Bronchial epithelial cell (primary cell): ENCODE measurements around the gene ASPM. TPM values are rescaled to one million over a fixed set of nuclear protein-coding genes. Genes with fewer than 3 reads are reported as not detected.

Experiments
- DNase-seq: peaks from one replicate; pipeline ENCODE4 v3.0.0-alpha.2; 2010; ENCODE audit warnings: low read depth
- FAIRE-seq: peaks from 2 replicates; lab custom pipeline; 2011; peaks lifted over from hg19 to GRCh38; lab: Jason Lieb, UNC
- H3K27me3 ChIP-seq: 2 replicates; pipeline ENCODE4 v1.5.1; 2011; ENCODE audit warnings: low read length; ENCODE audit not compliant: control insufficient read depth, insufficient read depth
- H3K36me3 ChIP-seq: 2 replicates; pipeline ENCODE4 v1.5.1; 2011; ENCODE audit warnings: low read length; ENCODE audit not compliant: control insufficient read depth, insufficient read depth
- H3K4me3 ChIP-seq: 2 replicates; pipeline ENCODE4 v1.5.1; 2011; ENCODE audit warnings: mild to moderate bottlenecking, low read depth, low read length, control low read depth
- CTCF ChIP-seq: IDR thresholded peaks from 2 replicates; pipeline ENCODE4 v1.5.1; 2011; ENCODE audit warnings: mild to moderate bottlenecking, moderate library complexity, low read length, control low read depth, inconsistent platforms; ENCODE audit not compliant: insufficient read depth, severe bottlenecking
- total RNA-seq: library from RNA; depleted of rRNA; stranded (reverse); fragments of >200 nt; gene quantifications from 2 replicates; pipeline ENCODE4 v1.2.1, GENCODE V29; 2014

The ASPM gene
- total RNA-seq, 1 donor from 2014 or later, result 0.26 TPM

GRCh38 chr1:197141575-197141974 lies 4.9 kb downstream of the ASPM start:
- TF ChIP-seq CTCF, result no peak
- H3K4me3 ChIP-seq, result no peak overlapping the region
- no peaks in the 10 kb centered on the region for H3K27me3 ChIP-seq
- DNase-seq (no peak), FAIRE-seq (no peak)
- H3K36me3 ChIP-seq, result no peaks in the 10 kb centered on the region

DNA sequence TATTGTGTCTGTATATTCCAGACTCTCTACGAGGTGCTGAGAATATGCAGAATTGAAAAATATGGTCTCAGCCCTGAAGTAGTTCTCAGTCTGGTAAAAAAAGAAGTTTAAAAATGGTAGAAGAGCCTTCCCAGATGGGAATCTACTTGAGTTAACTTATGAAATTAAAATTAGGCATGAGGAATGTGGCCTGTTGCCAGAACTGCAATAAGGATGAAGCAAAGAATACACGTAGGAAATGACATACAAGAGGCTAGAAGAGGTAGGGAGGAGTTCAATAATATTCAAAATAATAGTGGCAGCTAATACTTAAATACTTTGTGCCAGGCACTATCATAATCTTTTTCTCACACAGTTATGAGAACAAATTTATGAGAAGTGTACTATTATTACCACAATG lies 6.3 kb downstream of the ASPM start:
- peak; percentile 13 for DNase-seq
- FAIRE-seq, result no peak
- Histone ChIP-seq H3K4me3 (no peak overlapping the region), H3K27me3 (no peaks in the 10 kb centered on the region), H3K36me3 (no peaks in the 10 kb centered on the region)
- TF ChIP-seq CTCF, result no peak

GRCh38 chr1:197139169-197139568 lies 7.3 kb downstream of the ASPM start:
- no peak for DNase-seq

GRCh38 chr1:197137322-197137721 lies 9.1 kb downstream of the ASPM start:
- H3K4me3 ChIP-seq, result no peak overlapping the region
- no peaks in the 10 kb centered on the region for H3K36me3 ChIP-seq
- no peak for TF ChIP-seq CTCF
- DNase-seq, result peak; percentile 32
- no peak for FAIRE-seq
- no peaks in the 10 kb centered on the region for H3K27me3 ChIP-seq

More at GRCh38 chr1:197139169-197139568, 7.3 kb downstream of the ASPM start:
- no peaks in the 10 kb centered on the region for H3K36me3 ChIP-seq
- no peak for FAIRE-seq
- TF ChIP-seq CTCF, result no peak
- no peak overlapping the region for H3K4me3 ChIP-seq
- H3K27me3 ChIP-seq, result no peaks in the 10 kb centered on the region

- Histone ChIP-seq H3K27me3 (no peaks in the 10 kb centered on the region), H3K36me3 (no peaks in the 10 kb centered on the region), H3K4me3 (no peak overlapping the region)
- no peak for TF ChIP-seq CTCF
- DNase-seq (peak; percentile 54), FAIRE-seq (no peak)
Measured at GRCh38 chr1:197130677-197131304, 15.7 kb downstream of the ASPM start.

DNA sequence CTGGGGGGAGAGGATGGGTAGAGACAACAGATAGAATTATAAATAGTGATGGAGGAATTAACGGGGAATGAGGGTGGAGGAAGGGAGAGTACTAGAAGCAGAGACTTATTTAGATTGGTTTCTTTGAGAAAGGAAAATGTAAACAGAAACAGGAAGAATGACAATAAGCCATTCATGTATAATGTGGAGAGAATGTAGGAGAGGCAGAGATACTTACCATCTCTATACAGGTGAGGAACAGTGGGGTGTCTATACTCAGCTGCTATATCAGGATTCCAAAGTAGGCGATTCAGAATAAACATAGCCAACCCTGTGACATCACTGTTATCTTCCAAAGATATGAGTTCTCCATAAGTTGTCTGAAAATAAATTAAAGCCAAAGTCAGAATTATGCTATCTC lies 16.8 kb downstream of the ASPM start:
- H3K27me3 ChIP-seq, result no peaks in the 10 kb centered on the region
- H3K4me3 ChIP-seq, result no peak overlapping the region
- DNase-seq (no peak), FAIRE-seq (no peak)
- H3K36me3 ChIP-seq, result no peaks in the 10 kb centered on the region
- TF ChIP-seq CTCF, result no peak
